Suppressor macrophage treated with lipopolysaccharide for 4 hours (primary cell): ENCODE data around the gene FHIT.
A peak's percentile ranks its signal among the peaks of the same experiment; 100 is the strongest.

Source experiments
- DNase-seq: peaks from one replicate; pipeline ENCODE4 v3.0.0-alpha.2; 2020

The FHIT gene

DNA sequence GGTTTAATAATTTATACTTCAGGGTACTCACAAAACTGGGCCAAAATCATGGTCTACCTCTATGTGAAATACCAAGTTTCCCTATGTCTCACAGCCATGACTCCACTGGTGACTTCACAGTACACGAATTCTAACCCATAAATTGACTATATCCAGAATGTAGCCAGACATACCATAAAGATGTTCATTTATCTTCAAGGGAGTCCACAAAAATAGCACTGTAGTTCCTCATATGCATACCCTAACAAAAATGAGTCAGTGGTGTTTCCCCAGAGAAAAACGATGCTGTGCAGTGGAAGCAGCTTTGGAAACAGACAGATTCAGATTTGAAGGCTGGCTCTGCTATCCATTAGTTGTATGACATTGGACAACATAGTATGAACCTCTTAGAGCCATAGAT is 438.8 kb downstream of the FHIT start:
- peak; percentile 0 for DNase-seq

DNA sequence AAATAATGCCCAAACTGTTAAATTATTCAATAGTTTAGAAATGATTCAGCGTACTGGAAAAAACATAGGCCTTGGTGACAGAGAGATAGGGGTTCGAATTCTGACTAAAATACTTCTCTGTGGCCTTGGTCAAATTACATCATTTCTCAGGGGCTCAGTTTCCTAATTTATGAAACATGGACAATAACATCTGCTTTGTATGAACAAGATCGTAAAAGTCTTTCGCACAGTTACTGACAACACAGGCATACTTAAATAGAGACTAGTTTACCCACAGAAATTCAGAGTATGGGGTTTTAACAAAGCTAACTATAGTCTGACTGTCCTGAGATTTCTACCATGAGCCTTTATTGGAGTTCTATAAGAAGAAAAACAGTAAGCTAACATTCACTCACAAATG is 440.4 kb downstream of the FHIT start:
- no peak for DNase-seq

DNA sequence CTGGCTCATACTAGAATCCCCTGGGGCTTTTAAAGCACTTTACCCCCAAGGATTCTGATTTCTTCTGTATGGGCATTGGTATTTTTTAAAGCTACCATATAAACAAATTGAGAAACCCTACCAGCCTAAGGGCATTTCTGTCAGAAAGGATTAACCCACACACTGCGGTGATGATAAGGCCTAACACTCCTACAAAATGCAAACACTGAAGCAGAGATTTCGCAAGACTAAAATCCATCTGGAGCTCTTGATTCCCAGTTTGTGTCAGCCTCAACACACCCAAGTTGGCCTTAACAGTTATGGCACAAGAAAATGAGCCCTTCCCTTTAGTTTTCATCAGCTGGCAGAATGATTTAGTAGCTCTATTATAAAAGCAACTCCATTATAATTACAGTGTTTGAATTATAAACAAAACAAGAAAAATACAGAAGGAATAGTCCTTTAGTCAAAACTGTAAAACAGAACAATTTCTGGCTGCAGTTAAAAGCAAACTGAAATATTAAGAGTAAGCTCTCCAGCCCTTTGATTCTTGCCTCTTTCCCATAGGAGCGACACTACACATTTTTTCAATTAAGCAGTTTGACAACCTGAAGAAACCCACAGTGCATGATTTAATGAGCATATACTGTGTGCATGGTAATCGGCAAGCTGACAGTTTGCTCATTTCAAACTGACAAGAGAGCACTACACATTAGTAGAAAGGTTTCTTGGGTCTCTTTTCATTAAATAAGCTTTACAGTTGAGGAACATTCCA is 441.2 kb downstream of the FHIT start:
- DNase-seq, result no peak

DNA sequence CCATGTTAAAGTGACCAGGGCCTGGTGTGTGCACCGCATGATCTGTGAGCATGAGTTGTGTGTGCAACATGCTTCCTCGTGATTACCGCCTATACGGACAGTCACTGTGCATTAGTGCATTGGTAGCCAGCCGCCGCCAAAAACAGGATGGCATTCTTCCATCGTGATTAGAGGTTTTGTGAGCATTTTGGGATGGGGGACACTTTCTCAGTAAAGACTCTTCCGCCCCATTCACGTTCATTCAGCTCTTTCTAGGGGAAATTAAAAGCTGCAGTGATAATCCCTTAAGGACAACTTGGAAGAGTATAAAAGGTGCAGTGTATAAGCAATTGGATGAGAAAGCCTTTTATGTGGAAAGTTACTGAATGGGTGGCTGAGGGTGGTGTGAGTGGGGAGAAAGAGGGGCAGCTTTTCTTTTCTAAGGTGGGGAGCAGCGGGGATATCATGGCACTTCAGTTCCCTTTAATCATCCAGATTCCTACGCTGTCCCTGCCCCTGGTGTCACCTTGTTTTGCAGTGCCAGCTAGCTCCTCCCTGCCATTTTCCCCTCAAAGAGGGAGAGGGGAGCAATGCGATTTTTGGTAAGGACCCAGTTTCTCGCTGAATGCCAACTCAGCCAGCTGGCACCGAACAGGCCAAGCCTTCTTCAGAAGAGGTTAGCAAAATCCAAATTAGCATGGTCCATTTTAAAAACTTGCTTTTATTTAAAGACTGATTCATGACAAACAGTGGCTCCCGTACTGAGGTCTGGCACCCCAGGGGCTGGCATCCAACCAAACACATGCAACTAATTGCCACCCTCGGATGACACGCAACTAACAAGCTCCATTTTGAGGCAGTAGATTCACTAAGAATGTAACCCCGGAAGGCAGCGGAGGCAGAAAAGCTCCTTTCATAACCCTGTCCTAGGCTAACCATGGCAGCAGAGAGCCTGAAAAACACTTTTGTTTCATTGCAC is 447.8 kb downstream of the FHIT start:
- no peak for DNase-seq

DNA sequence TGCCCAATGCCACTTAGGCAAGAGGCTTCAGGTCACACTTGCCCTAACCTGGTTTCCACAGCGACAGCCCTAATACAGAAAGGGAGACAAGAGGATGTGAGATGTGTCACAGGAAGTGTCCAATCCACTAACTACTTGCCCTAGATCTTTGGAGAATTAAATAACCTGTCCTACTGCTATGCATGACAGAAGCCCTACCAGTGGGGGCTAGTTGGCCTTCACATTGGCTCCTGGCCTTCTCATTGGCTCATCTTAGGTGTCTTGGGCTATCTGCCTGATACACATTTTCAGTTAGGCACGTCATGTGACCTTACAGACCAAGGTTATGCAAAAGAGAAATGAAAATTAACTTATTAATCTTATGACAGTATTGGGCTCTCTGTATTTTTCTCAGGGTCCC is 449.9 kb downstream of the FHIT start:
- no peak for DNase-seq

DNA sequence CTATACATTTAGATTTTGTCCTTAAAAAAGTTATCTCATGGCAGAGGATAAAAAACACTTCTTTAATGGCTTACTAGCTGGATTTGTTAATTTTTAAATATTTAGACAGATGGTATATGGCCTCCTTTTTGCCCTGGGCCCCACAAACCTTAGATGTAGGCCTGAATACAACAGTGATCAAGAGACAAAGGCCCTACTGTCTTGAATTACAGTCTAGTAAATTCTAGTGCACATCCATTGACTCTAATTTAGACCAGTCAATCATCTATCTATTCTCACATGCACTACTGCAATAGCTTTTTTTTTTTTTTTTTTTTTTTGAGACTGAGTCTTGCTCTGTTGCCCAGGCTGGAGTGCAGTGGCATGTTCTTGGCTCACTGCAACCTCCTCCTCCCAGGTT is 452.8 kb downstream of the FHIT start:
- DNase-seq, result no peak

DNA sequence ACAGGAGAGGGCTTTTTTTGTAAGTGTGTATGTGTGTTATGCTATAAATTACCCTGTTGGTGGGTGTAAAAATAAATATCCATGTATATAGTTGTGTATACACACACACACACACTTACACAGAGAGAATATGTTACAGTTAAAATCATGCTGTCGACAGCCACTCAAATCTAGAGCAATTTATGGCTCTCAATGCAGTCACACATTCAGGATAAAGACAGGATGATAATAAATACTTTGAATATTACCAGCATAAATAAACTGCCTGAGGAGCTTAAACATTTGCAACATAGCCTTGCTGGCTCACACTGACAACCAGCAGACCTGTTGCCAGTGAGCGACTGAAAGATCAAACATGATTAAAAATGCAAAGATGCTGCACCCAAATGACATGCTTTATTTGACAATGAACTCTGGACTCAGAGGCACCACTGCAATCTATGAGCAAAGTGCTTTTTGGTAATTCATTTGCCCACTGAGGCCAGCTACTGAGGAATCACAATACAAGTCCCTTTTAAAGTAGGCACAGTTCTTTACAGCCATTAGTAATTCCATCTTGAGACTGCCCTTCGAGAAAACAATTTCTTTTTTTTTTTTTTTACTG is 458.9 kb downstream of the FHIT start:
- DNase-seq, result no peak

DNA sequence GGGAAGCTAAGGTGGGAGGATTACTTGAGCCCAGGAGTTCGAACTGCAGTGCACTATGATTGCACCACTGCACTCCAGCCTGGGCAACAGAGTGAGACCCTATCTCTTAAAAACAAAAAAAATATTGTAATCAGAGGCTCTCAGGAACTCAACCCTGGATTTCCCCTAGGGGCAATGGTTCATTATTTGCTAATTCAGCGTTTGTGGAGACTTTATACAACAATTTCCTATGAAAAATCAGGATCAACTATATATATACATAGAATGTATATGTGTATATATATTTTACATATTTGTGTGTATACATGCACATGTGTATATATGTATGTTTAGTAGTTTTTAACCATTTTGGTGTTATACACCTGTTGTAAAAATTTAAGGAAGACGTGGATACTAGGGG is 463.1 kb downstream of the FHIT start:
- no peak for DNase-seq

DNA sequence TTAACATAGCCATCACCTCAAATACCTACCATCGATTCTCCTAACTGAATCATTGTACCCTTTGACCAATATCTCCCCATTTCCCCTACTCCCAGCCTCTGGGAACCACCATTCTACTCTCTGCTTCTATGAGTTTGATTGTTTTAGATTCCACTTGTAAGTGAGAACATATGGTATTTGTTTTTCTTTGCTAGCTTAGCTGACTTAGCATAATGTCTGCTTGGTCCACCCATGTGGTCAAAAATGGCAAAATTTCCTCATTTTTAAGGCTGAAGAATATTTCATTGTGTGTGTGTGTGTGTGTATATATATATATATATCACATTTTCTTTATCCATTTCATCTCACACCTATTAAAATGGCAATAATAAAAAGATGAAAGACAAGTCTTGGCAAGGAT is 469.3 kb downstream of the FHIT start:
- DNase-seq, result no peak

DNA sequence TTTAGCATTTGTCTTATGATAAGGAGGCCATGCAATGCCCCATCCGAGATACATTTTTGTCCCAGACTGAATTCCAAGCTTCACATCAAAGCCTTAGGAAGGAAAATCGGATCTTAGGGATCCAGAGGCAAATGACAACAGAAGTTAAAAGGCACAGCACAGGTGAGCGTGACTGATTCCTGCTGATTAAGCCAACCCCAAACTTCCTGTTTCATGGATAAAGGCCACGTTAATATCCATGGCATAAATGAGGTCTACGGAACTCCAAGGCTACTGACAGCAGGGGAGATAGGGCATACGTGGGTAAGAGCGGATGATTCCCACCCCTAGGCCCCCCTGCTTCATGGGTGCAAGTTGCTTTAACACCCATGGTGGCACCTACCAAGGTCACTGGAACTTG is 471.6 kb downstream of the FHIT start:
- DNase-seq, result no peak

DNA sequence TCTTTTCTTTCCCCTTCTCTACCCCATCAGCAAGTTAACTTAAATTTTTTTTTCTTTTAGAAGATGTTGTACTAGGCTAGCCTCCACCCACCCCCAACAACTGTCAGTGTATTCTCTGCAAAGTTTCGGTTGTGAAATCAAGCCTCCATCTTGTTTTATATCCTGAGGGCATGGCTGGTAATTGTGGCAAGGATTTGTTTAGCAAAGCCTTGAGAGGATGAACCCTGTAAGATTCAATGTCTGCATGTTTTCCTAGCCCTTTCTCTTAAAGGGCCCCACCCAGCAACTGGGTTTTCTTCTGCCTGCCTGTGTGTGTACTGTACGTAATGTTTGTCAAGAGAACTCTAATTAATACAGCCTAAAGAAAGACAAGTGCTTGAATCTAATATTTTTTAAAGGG is 475.3 kb downstream of the FHIT start:
- no peak for DNase-seq

DNA sequence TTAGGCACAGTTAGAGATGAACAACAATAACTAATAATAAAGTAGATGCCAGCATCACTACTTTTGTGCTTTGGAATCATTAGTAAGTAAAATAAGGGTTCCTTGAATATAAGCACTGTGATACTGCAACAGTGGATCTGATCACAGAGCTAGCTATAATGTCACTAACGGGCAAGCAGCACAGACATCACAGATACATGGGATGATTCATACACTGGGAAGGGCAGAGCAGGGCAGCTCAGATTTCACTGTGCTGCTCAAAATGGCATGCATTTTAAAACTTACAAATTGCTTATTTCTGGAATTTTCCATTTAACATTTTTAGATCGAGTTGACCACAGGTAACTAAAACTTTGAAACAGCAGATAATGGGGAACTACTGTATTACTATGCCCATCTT is 476.6 kb downstream of the FHIT start:
- no peak for DNase-seq

DNA sequence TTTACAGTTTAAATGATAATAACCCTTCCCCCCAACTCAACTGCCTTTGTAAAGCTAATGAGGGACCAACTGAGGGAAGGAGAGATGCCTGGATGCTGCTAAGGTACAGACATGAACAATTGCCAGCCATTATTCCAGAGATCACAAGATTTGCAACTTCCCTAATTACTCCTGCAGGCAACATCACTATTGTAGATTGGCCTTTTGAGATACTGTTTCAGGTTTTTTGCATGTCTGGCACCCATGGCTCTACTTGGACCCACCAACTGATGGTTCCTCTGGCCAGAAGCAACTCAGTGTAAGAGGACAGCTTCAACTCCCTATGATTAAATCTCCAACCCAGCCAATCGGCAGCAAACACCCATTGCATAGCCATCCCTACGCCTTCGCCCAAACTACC is 478.7 kb downstream of the FHIT start:
- DNase-seq, result no peak

DNA sequence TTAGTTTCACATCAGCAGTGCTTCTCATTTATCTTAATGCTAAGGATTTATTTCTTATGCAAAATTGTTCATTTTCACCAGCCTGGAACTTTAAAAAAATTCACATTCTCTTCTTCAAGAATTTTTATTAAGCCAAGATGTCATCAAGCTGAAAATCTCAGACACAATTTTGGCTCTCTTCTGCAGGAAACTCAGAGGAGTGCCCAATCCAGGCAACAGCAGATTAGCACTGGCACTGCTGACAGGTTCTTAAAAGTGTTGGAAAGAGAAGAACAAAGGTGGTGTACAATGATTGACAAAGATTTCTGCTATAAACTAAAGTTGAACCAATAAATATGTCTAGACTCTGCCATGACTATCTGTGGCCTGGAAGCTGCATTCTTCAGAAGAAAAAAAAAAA is 479.5 kb downstream of the FHIT start:
- DNase-seq, result no peak

DNA sequence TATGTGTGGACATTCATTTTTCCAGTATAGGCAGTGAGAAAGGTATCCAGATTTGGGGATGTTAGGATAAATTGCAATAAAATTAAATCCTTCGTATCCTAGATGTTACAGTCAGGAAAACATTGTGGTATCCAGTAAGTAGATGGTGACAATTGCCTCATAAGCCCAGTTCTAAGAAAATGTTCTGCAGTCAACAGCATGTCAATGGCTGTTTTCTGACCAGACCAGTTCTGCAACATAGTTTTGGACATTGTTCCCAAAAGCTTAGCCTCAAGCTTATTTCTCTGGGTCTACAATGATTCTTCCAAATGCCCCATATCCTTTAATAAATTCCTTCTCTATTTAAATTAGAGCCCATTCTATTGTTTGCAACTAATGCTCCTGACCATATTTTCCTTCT is 480.7 kb downstream of the FHIT start:
- DNase-seq, result no peak

DNA sequence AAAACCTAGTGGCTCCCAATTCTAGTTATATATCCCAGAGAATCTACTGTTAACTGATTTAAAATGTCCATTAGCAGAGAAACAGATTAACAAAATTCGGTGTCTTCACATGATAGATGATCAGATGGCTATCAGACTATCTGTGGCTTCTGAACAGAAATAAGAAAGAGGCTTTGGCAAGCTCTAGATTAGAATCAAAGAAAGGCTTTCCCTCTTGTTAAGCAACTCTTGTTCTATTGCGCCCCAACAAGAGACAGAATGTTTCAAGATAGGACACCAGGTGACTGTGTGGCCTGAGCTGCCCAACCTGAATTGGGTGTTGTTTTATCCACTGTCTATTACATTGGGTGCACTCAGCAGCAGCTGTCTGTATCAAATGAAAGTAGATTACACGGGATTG is 483.7 kb downstream of the FHIT start:
- DNase-seq, result no peak

DNA sequence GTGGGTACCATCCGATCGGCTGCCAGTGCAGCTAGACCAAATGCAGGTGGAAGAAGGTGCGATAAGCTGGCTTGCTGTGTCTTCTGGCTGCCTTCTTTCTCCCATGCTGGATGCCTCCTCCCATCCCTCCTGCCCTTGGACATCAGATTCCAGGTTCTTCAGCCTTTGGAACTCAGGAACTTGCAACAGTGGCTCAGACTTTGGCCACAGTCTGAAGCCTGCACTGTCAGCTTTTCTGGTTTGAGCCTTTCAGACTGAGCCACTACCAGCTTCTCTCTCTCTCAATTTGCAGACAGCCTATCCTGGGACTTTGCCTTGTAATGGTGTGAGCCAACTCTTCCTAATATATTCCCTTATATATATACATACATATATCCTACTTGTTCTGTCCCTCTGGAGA is 485.5 kb downstream of the FHIT start:
- DNase-seq, result no peak

DNA sequence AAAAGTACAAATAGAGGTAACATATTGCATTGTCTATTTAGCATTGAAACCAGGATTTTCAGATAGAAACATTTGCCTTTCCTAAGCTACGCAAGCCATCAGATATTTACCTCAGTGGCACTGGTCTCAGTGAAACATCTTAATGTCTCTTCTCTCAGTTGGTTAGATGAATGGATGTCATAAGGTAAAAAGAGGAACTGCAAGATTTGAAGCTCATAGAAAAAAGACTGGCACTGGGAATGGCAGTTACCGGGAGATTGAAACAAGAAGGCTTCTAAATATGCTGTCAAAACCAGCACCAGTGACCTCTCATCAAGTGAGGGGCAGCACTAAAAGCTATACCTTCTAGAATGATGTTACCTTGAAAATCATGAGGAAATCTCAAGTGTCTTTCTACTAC is 486.4 kb downstream of the FHIT start:
- no peak for DNase-seq

DNA sequence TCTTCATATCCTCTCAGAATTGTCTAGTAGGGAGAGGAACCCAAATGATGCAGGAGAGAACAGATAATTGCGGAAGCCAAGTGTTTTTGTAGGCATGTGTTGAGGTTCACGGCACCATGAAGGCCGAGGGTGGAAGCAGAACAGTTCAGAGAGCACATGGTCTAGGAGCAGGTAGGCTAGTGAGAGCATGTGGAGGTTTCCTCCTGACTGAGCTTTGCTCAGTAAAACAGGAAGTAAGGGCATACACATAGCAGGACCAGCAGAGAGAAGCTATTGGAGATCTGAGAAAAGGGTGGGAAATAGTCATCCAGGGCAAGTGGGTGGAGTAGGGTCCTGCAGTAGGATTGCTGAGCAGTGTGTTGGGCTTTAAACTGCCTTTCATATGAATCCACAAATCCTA is 491.1 kb downstream of the FHIT start:
- no peak for DNase-seq

DNA sequence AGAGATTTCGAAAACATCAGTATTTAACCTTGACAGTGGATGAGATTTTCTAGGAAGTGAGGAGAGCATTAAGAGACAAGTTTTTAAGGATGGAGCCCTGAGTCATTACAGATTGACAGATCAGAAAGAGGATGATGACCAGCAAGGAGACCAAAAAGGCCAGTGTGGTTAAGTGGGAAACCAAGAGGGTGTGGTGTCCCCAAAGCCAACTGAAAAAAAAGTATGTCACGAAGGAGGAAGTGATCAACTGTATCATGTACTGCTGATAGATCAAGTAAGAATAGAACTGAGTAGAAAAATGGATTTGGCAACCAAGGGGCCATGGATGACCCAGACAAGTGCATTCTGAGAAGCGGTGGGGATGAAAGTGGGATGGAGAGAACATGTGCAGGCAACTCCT is 491.8 kb downstream of the FHIT start:
- peak; percentile 7 for DNase-seq

DNA sequence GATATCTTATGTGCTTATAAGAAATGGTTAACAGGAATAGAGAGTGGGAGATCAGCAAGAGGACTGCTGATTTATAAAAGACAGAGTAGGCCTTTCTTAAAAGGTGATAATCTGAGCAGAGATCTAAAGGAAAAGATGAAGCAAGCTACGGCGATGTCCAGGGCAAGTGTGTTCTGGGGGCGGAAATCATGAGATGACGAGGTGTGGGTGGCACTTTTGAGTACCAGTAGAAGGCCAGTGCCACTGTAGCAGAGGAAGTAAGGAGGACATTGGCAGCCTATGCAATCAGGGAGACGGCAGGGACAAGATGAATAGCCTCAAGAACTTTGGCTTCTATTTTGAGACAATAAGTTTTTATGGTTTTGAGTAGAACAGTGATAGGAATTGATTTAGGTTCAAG is 492.4 kb downstream of the FHIT start:
- DNase-seq, result no peak

DNA sequence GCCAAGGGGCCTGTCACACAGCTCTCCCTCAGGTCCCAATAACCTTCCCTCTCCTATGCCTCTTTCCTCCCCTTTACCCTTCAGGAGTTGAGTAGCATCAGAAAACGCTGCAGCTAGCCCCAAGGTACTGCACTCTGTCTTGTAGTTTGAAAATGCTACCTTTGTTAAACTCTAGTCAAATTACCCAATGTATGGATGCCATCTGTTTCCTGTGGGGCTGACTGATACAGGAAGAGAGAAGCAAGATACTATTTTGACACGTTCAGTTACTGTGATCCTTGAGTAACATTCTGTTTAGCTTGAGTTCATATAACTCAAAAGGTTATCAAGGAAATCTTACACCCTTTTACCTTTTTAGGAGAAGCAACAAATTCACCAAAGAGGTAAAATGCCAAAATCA is 493.1 kb downstream of the FHIT start:
- no peak for DNase-seq

DNA sequence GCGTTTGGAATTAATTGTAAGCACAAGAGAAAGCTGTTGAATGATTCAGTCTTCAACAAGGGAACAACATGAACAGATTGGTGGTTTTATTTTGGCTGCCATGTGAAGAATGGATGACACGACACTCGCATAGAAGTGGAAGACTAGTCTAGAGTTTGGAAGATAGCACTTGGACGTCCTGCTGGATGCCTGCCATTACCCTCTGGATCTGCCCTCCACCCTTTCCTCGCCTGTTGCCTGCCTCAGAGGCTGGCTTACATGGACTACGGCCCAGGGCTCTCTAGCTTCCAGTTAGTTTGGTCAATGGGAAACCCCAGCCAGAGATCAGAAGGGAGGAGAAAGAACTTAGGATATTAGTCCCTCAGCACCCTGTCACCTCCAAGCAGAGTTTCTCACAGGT is 493.5 kb downstream of the FHIT start:
- no peak for DNase-seq
